ENCODE results near the gene HTRA3.

Gene HTRA3

GRCh38 chr4:8235224-8235623 lies 34.3 kb upstream of the HTRA3 start:
- TF ChIP-seq PRDM10 (tag by site-specific recombination; IDR thresholded peaks at IDR 0.05) (no peak), ZNF837 (tag by site-specific recombination; IDR thresholded peaks at IDR 0.05) (no peak), ZBTB20 (tag by site-specific recombination; IDR thresholded peaks at IDR 0.05) (no peak), ZSCAN23 (tag by site-specific recombination; IDR thresholded peaks at IDR 0.05) (no peak), ZNF48 (tag by site-specific recombination; IDR thresholded peaks at IDR 0.05) (no peak), HOXA7 (CRISPR knock-in tag; IDR thresholded peaks at IDR 0.05; ENCODE audit: borderline replicate concordance) (no peak), ZNF658 (tag by site-specific recombination; IDR thresholded peaks at IDR 0.05) (no peak), ZNF174 (tag by site-specific recombination; IDR thresholded peaks at IDR 0.05) (no peak), ZEB2 (tag by site-specific recombination; IDR thresholded peaks at IDR 0.05) (no peak), ZBTB11 (tag by site-specific recombination; conservative IDR thresholded peaks at IDR 0.05; ENCODE audit: low read depth) (no peak), EGR2 (tag by site-specific recombination; IDR thresholded peaks at IDR 0.05; ENCODE audit: low read depth) (no peak), GLI4 (tag by site-specific recombination; IDR thresholded peaks at IDR 0.05) (no peak), ZNF830 (tag by site-specific recombination; IDR thresholded peaks at IDR 0.05; ENCODE audit: low read depth) (no peak), YY1 (tag by site-specific recombination; IDR thresholded peaks at IDR 0.05) (no peak), ZNF2 (tag by site-specific recombination; IDR thresholded peaks at IDR 0.05) (no peak), REPIN1 (tag by site-specific recombination; IDR thresholded peaks at IDR 0.05; ENCODE audit: low read depth) (no peak), ZNF548 (tag by site-specific recombination; IDR thresholded peaks at IDR 0.05) (no peak), ZNF621 (tag by site-specific recombination; IDR thresholded peaks at IDR 0.05) (no peak), TRIM28 (IDR thresholded peaks at IDR 0.05; ENCODE audit: borderline replicate concordance, low read length) (no peak)
- TF ChIP-seq, protein P1, sequence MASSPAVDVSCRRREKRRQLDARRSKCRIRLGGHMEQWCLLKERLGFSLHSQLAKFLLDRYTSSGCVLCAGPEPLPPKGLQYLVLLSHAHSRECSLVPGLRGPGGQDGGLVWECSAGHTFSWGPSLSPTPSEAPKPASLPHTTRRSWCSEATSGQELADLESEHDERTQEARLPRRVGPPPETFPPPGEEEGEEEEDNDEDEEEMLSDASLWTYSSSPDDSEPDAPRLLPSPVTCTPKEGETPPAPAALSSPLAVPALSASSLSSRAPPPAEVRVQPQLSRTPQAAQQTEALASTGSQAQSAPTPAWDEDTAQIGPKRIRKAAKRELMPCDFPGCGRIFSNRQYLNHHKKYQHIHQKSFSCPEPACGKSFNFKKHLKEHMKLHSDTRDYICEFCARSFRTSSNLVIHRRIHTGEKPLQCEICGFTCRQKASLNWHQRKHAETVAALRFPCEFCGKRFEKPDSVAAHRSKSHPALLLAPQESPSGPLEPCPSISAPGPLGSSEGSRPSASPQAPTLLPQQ (tag by site-specific recombination; IDR thresholded peaks at IDR 0.05) = no peak
- Histone ChIP-seq H3K4me1 (ENCODE audit: control insufficient read depth, insufficient read depth, low read length) (no peaks in the 10 kb centered on the region), H3K36me3 (ENCODE audit: control insufficient read depth in 2 of 2, insufficient read depth in 1 of 2, low read length in 2 of 2) (peaks cover 0 to 22% of the 10 kb centered on the region in 2 experiments; a peak in 1 of 3 replicates), H3K4me3 (ENCODE audit: low read depth, low read length) (no peak overlapping the region), H3K27ac (ENCODE audit: extremely low read depth, low read depth, low read length) (no peak overlapping the region), H3K9me3 (ENCODE audit: control insufficient read depth, insufficient read depth, low read depth, low read length) (no peaks in the 10 kb centered on the region)
- POLR2A ChIA-PET = no interaction called here
- CTCF ChIA-PET = interaction anchor here (0.5 to 4.8 kb wide), 4 partner anchors 55 to 168 kb away, joined by 3 to 24 read pairs (median 4); no protein-coding TSS in a partner anchor

Measured in HEK293 (cell line).